ENCODE results near the gene OLFML3.

Gene OLFML3

DNA sequence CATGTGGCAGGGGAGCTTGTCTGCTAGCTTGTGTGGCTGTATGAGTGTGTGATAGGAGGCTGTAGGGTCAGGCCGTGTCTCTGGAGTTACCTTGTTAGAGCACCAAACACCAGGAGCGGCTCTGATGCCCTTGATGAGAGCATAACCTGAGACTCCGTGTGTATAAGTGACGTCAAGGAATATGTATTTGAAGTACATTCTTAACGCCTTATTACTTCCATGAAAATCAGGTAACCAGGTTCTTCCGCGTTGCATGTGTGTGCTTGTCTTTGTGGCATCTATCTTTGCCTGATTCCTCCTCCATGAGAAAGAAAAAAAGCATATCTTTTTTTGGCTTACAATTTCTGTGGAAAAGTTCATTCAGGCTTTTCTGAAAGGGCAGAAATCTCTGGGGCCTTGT is 4.6 kb downstream of the OLFML3 start:
- no peaks in the 10 kb centered on the region for H4K20me1 ChIP-seq (ENCODE audit: insufficient read depth, low read length, poor library complexity, severe bottlenecking)
- no peak overlapping the region for H3K4me3 ChIP-seq (ENCODE audit: low read length, poor library complexity, severe bottlenecking)
- H3K4me1 ChIP-seq (ENCODE audit: insufficient read depth, low read length, poor library complexity, severe bottlenecking): peaks cover 5% of the 10 kb centered on the region
- H3K9ac ChIP-seq (ENCODE audit: low read depth, low read length, poor library complexity, severe bottlenecking): no peak overlapping the region
- no peak overlapping the region for H3K4me2 ChIP-seq (ENCODE audit: low read depth, low read length, poor library complexity, severe bottlenecking)
- H3K9me3 ChIP-seq (ENCODE audit: insufficient read depth, low read depth, low read length): no peaks in the 10 kb centered on the region
- no peaks in the 10 kb centered on the region for H3K79me2 ChIP-seq (ENCODE audit: insufficient read depth, low read length)
- no peaks in the 10 kb centered on the region for H3K36me3 ChIP-seq (ENCODE audit: insufficient read depth, low read length)
- H3K9me2 ChIP-seq (replicated peaks; ENCODE audit: low read depth, low read length): no peaks in the 10 kb centered on the region
- TF ChIP-seq, protein P1, sequence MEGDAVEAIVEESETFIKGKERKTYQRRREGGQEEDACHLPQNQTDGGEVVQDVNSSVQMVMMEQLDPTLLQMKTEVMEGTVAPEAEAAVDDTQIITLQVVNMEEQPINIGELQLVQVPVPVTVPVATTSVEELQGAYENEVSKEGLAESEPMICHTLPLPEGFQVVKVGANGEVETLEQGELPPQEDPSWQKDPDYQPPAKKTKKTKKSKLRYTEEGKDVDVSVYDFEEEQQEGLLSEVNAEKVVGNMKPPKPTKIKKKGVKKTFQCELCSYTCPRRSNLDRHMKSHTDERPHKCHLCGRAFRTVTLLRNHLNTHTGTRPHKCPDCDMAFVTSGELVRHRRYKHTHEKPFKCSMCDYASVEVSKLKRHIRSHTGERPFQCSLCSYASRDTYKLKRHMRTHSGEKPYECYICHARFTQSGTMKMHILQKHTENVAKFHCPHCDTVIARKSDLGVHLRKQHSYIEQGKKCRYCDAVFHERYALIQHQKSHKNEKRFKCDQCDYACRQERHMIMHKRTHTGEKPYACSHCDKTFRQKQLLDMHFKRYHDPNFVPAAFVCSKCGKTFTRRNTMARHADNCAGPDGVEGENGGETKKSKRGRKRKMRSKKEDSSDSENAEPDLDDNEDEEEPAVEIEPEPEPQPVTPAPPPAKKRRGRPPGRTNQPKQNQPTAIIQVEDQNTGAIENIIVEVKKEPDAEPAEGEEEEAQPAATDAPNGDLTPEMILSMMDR (conservative IDR thresholded peaks at IDR 0.05; ENCODE audit: low read length): no peak
- TF ChIP-seq EZH2phosphoT487 (IDR thresholded peaks at IDR 0.05; ENCODE audit: borderline replicate concordance): no peak
- H2AFZ ChIP-seq (ENCODE audit: low read length): no peak overlapping the region
- no peaks in the 10 kb centered on the region for H3F3A ChIP-seq (ENCODE audit: low read depth)
- H3K27me3 ChIP-seq (ENCODE audit: insufficient read depth, low read length, poor library complexity, severe bottlenecking): no peaks in the 10 kb centered on the region

DNA sequence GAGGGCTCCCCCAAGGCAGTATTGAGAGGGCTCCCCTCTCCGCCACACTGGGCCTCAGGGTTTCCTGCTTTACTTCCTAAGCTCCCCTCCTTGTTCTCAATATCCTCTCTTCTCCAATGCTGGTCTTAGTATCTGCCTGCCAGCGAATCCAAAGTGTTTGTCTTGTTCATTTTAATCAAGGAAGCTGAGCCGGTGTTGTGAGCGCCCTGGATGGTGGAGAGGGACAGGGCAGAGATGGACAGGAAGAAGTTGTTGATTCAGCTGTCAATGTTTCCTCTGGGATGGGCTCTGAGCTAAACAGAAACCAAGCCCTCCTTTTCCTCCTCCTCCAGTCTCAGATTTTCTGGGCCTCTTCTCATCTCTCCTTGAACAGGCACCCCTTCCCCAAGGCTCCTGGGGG is 5.4 kb downstream of the OLFML3 start:
- H2AFZ ChIP-seq (ENCODE audit: low read length): no peak overlapping the region
- no peaks in the 10 kb centered on the region for H3K27me3 ChIP-seq (ENCODE audit: insufficient read depth, low read length, poor library complexity, severe bottlenecking)
- H3K9me2 ChIP-seq (replicated peaks; ENCODE audit: low read depth, low read length): no peaks in the 10 kb centered on the region
- TF ChIP-seq, protein P1 (conservative IDR thresholded peaks at IDR 0.05; ENCODE audit: low read length): no peak
- no peak for TF ChIP-seq EZH2phosphoT487 (IDR thresholded peaks at IDR 0.05; ENCODE audit: borderline replicate concordance)
- no peaks in the 10 kb centered on the region for H4K20me1 ChIP-seq (ENCODE audit: insufficient read depth, low read length, poor library complexity, severe bottlenecking)
- H3K4me3 ChIP-seq (ENCODE audit: low read length, poor library complexity, severe bottlenecking): no peak overlapping the region
- no peaks in the 10 kb centered on the region for H3K9me3 ChIP-seq (ENCODE audit: insufficient read depth, low read depth, low read length)
- H3K79me2 ChIP-seq (ENCODE audit: insufficient read depth, low read length): no peaks in the 10 kb centered on the region
- H3K36me3 ChIP-seq (ENCODE audit: insufficient read depth, low read length): no peaks in the 10 kb centered on the region
- no peak overlapping the region for H3K4me2 ChIP-seq (ENCODE audit: low read depth, low read length, poor library complexity, severe bottlenecking)
- H3K4me1 ChIP-seq (ENCODE audit: insufficient read depth, low read length, poor library complexity, severe bottlenecking): no peaks in the 10 kb centered on the region
- no peaks in the 10 kb centered on the region for H3F3A ChIP-seq (ENCODE audit: low read depth)
- no peak overlapping the region for H3K9ac ChIP-seq (ENCODE audit: low read depth, low read length, poor library complexity, severe bottlenecking)

DNA sequence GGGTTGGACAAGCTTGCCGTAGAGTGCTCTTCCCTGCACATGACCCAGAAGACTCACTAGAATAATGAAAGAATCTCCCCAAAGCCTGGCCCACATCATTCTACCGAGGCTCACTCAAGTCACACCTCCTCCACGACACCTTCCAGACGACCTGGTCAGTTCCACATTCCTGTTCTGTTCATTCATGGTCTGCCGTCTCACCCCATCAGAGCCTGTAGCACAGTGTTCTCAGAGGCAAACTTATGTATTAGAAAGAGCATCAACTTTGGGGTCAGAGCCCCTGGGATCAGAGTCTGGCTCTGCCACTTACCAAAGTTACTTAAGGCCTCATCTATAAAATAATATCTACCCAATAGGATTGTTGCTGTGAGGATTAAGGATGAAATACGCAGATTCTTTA is 7.5 kb downstream of the OLFML3 start:
- Histone ChIP-seq H3K4me2 (ENCODE audit: low read depth, low read length, poor library complexity, severe bottlenecking) (no peak overlapping the region), H3K4me1 (ENCODE audit: insufficient read depth, low read length, poor library complexity, severe bottlenecking) (no peaks in the 10 kb centered on the region), H3K4me3 (ENCODE audit: low read length, poor library complexity, severe bottlenecking) (no peak overlapping the region), H3F3A (ENCODE audit: low read depth) (no peaks in the 10 kb centered on the region), H3K79me2 (ENCODE audit: insufficient read depth, low read length) (no peaks in the 10 kb centered on the region), H3K9me2 (replicated peaks; ENCODE audit: low read depth, low read length) (no peaks in the 10 kb centered on the region), H4K20me1 (ENCODE audit: insufficient read depth, low read length, poor library complexity, severe bottlenecking) (no peaks in the 10 kb centered on the region), H3K9ac (ENCODE audit: low read depth, low read length, poor library complexity, severe bottlenecking) (no peak overlapping the region), H2AFZ (ENCODE audit: low read length) (no peak overlapping the region), H3K27me3 (ENCODE audit: insufficient read depth, low read length, poor library complexity, severe bottlenecking) (no peaks in the 10 kb centered on the region), H3K36me3 (ENCODE audit: insufficient read depth, low read length) (no peaks in the 10 kb centered on the region), H3K9me3 (ENCODE audit: insufficient read depth, low read depth, low read length) (no peaks in the 10 kb centered on the region)
- no peak for TF ChIP-seq EZH2phosphoT487 (IDR thresholded peaks at IDR 0.05; ENCODE audit: borderline replicate concordance)
- TF ChIP-seq, protein P1 (conservative IDR thresholded peaks at IDR 0.05; ENCODE audit: low read length): no peak

Measured in Loucy (cell line).